ENCODE results near the gene DCST1. TPM values are rescaled to one million over a fixed set of nuclear protein-coding genes. Genes with fewer than 3 reads are reported as not detected.

DCST1 gene
- total and polyA plus RNA-seq, 2 of the 13 experiments (the other 11 are each of a cell fraction or from before 2014, with no cell fraction given), result 0.04 TPM; not detected in 1

DNA sequence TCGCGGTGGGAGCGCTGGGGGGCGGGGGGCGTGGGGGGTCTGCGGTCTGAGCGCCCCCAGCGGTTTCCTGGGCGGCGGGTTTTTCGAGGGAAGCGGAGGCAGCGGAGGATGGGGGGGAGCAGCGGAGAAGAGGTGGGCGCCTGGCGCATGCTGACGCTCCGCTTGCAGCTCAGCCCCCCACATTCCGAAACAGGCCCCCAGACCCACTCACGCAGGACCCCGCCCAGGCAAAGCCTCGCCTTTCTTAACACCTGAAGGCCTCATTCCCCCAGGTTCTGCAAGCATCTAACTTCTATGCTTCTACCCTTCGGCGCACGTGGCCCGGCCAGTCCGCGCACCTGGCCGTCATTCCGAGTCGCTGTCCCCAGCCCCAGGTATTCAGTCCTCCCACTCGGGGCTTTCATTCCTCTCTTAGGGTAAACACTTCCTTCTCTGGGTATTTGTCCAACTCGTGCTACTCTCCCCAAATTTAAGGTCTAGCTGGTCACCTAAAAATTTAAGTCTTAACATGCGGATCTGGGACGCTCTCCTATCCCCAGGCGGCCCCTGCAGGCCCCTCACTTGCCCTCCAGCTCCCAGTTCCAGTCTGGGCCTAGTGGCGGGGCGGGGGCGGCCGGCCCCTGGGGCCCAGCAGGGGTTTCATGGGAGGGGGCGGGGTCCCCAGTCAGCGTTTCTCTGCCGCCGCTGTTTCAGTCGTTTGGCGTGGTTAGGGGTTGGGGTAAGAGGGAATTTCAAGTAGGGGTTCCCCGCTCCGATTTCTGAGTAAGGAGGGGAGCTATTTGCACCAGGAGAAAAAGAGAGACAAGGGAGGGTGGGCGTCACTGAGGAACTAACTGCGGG is 33.8 kb upstream of the DCST1 start (continued):
- TF ChIP-seq, protein P1, sequence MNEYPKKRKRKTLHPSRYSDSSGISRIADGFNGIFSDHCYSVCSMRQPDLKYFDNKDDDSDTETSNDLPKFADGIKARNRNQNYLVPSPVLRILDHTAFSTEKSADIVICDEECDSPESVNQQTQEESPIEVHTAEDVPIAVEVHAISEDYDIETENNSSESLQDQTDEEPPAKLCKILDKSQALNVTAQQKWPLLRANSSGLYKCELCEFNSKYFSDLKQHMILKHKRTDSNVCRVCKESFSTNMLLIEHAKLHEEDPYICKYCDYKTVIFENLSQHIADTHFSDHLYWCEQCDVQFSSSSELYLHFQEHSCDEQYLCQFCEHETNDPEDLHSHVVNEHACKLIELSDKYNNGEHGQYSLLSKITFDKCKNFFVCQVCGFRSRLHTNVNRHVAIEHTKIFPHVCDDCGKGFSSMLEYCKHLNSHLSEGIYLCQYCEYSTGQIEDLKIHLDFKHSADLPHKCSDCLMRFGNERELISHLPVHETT (CRISPR knock-in tag; conservative IDR thresholded peaks at IDR 0.05), result no peak
- TF ChIP-seq ZNF251 (CRISPR knock-in tag; IDR thresholded peaks at IDR 0.05), result no peak
- no peak for TF ChIP-seq NR1H2 (CRISPR knock-in tag; IDR thresholded peaks at IDR 0.05; ENCODE audit: borderline replicate concordance, low read depth)
- TF ChIP-seq TBX2 (CRISPR knock-in tag; IDR thresholded peaks at IDR 0.05; ENCODE audit: borderline replicate concordance), result no peak
- TF ChIP-seq FOXC1 (CRISPR knock-in tag; IDR thresholded peaks at IDR 0.05; ENCODE audit: borderline replicate concordance), result no peak
- no peak for TF ChIP-seq MEF2D (CRISPR knock-in tag; IDR thresholded peaks at IDR 0.05)
- TF ChIP-seq, protein P2, sequence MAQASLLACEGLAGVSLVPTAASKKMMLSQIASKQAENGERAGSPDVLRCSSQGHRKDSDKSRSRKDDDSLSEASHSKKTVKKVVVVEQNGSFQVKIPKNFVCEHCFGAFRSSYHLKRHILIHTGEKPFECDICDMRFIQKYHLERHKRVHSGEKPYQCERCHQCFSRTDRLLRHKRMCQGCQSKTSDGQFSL (CRISPR knock-in tag; IDR thresholded peaks at IDR 0.05), result no peak
- peak; percentile 38; the same call in 1 of the 2 replicates for TF ChIP-seq ZNF790 (CRISPR knock-in tag; IDR thresholded peaks at IDR 0.05; ENCODE audit: borderline replicate concordance)
- no peak for TF ChIP-seq ZNF10 (CRISPR knock-in tag; IDR thresholded peaks at IDR 0.05; ENCODE audit: borderline replicate concordance, low read depth)
- no peak for TF ChIP-seq ZNF282 (IDR thresholded peaks at IDR 0.05; ENCODE audit: partially characterized antibody)
- TF ChIP-seq, protein P3, sequence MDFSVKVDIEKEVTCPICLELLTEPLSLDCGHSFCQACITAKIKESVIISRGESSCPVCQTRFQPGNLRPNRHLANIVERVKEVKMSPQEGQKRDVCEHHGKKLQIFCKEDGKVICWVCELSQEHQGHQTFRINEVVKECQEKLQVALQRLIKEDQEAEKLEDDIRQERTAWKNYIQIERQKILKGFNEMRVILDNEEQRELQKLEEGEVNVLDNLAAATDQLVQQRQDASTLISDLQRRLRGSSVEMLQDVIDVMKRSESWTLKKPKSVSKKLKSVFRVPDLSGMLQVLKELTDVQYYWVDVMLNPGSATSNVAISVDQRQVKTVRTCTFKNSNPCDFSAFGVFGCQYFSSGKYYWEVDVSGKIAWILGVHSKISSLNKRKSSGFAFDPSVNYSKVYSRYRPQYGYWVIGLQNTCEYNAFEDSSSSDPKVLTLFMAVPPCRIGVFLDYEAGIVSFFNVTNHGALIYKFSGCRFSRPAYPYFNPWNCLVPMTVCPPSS (IDR thresholded peaks at IDR 0.05), result no peak
- TF ChIP-seq KLF6 (CRISPR knock-in tag; IDR thresholded peaks at IDR 0.05), result no peak
- no peak for TF ChIP-seq ZIK1 (CRISPR knock-in tag; IDR thresholded peaks at IDR 0.05; ENCODE audit: borderline replicate concordance, low read depth)
- no peak for TF ChIP-seq TCF7L2 (IDR thresholded peaks at IDR 0.05; ENCODE audit: low read depth, low read length)
- 0 out of 2 replicates have a peak, but pooled peaks have one; percentile 23 for TF ChIP-seq KMT2A (CRISPR knock-in tag; IDR thresholded peaks at IDR 0.05)
- TF ChIP-seq XRCC5 (optimal IDR thresholded peaks at IDR 0.05; ENCODE audit: low read length), result peak; percentile 50
- no peak for TF ChIP-seq IRF2 (CRISPR knock-in tag; IDR thresholded peaks at IDR 0.05)
- no peak for TF ChIP-seq BRD4 (CRISPR knock-in tag; IDR thresholded peaks at IDR 0.05)
- TF ChIP-seq HCFC1 (IDR thresholded peaks at IDR 0.05; ENCODE audit: low read depth, low read length), result no peak
- TF ChIP-seq GATAD2A (CRISPR knock-in tag; IDR thresholded peaks at IDR 0.05), result peak; percentile 57
- TF ChIP-seq KDM2A (CRISPR knock-in tag; IDR thresholded peaks at IDR 0.05; ENCODE audit: borderline replicate concordance, low read depth), result no peak
- TF ChIP-seq, protein P4, sequence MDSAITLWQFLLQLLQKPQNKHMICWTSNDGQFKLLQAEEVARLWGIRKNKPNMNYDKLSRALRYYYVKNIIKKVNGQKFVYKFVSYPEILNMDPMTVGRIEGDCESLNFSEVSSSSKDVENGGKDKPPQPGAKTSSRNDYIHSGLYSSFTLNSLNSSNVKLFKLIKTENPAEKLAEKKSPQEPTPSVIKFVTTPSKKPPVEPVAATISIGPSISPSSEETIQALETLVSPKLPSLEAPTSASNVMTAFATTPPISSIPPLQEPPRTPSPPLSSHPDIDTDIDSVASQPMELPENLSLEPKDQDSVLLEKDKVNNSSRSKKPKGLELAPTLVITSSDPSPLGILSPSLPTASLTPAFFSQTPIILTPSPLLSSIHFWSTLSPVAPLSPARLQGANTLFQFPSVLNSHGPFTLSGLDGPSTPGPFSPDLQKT (CRISPR knock-in tag; IDR thresholded peaks at IDR 0.05; ENCODE audit: borderline replicate concordance), result no peak
- TF ChIP-seq, protein P5, sequence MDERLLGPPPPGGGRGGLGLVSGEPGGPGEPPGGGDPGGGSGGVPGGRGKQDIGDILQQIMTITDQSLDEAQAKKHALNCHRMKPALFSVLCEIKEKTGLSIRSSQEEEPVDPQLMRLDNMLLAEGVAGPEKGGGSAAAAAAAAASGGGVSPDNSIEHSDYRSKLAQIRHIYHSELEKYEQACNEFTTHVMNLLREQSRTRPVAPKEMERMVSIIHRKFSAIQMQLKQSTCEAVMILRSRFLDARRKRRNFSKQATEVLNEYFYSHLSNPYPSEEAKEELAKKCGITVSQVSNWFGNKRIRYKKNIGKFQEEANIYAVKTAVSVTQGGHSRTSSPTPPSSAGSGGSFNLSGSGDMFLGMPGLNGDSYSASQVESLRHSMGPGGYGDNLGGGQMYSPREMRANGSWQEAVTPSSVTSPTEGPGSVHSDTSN (CRISPR knock-in tag; IDR thresholded peaks at IDR 0.05), result no peak
